Neuronal stem cell (in vitro differentiated cells): ENCODE measurements around the gene ANKMY1.
A peak's percentile ranks its signal among the peaks of the same experiment; 100 is the strongest.

Experiments used
- DNase-seq: peaks from one replicate; pipeline ENCODE4 v3.0.0-alpha.2; 2013; ENCODE audit warnings: low spot score
- H2AFZ ChIP-seq: one replicate; pipeline ENCODE4 v1.6.1; 2013; ENCODE audit warnings: mild to moderate bottlenecking, low read length, inconsistent platforms
- H2AK5ac ChIP-seq: 2 replicates; pipeline ENCODE4 v1.6.1; 2013; ENCODE audit warnings: low read depth, mild to moderate bottlenecking, inconsistent platforms, low read length, moderate library complexity, mixed read lengths
- H2BK120ac ChIP-seq: 2 replicates; pipeline ENCODE4 v1.6.1; 2013; ENCODE audit warnings: low read depth, mild to moderate bottlenecking, inconsistent platforms, low read length, moderate library complexity, mixed read lengths
- H2BK12ac ChIP-seq: one replicate; pipeline ENCODE4 v1.6.1; 2013; ENCODE audit warnings: low read length, inconsistent platforms
- H2BK15ac ChIP-seq: 2 replicates; pipeline ENCODE4 v1.6.1; 2013; ENCODE audit warnings: mild to moderate bottlenecking, low read length, inconsistent platforms, mixed read lengths
- H2BK5ac ChIP-seq: one replicate; pipeline ENCODE4 v1.6.1; 2013; ENCODE audit warnings: inconsistent platforms, mild to moderate bottlenecking, low read length, moderate library complexity
- H3K14ac ChIP-seq: one replicate; pipeline ENCODE4 v1.6.1; 2013; ENCODE audit warnings: low read length, inconsistent platforms
- H3K18ac ChIP-seq: 2 replicates; pipeline ENCODE4 v1.6.1; 2013; ENCODE audit warnings: low read length, inconsistent platforms
- H3K23ac ChIP-seq: 2 replicates; pipeline ENCODE4 v1.6.1; 2013; ENCODE audit warnings: low read depth, mild to moderate bottlenecking, mixed read lengths, low read length, inconsistent platforms; ENCODE audit not compliant: poor library complexity
- H3K27ac ChIP-seq: replicated peaks from 3 replicates; pipeline ENCODE4 v1.5.1; 2013; ENCODE audit warnings: low read length, inconsistent platforms
- H3K27me3 ChIP-seq, 3 experiments: 2 replicates each; pipeline ENCODE4 v1.6.1; 2013; ENCODE audit warnings: low read length in 3 of 3, mild to moderate bottlenecking in 2 of 3, inconsistent platforms in 1 of 3, low read depth in 1 of 3, mixed read lengths in 1 of 3, moderate library complexity in 1 of 3; ENCODE audit not compliant: control insufficient read depth in 3 of 3, insufficient read depth in 3 of 3
- H3K36me3 ChIP-seq, 2 donors: replicated peaks in 1 of 2; 2 replicates each; pipeline ENCODE4 v1.6.1; 2013; ENCODE audit warnings: low read length in 2 of 2; ENCODE audit not compliant: control insufficient read depth in 2 of 2, insufficient read depth in 2 of 2
- H3K4ac ChIP-seq: 2 replicates; pipeline ENCODE4 v1.6.1; 2013; ENCODE audit warnings: inconsistent platforms, mild to moderate bottlenecking, low read length, moderate library complexity
- H3K4me1 ChIP-seq, 2 donors: 1 replicate in 1 of 2; 2 replicates in 1 of 2; pipeline ENCODE4 v1.6.1; 2013; ENCODE audit warnings: low read length in 2 of 2, low read depth in 1 of 2; ENCODE audit not compliant: control insufficient read depth in 2 of 2, insufficient read depth in 1 of 2
- H3K4me2 ChIP-seq: one replicate; pipeline ENCODE4 v1.6.1; 2013; ENCODE audit warnings: mild to moderate bottlenecking, low read length, inconsistent platforms; ENCODE audit not compliant: insufficient read depth, poor library complexity, severe bottlenecking
- H3K4me3 ChIP-seq, 2 donors: 2 replicates each; pipeline ENCODE4 v1.5.1; 2013; ENCODE audit warnings: low read length in 2 of 2, mild to moderate bottlenecking in 2 of 2, inconsistent platforms in 1 of 2, moderate library complexity in 1 of 2
- H3K79me1 ChIP-seq: one replicate; pipeline ENCODE4 v1.6.1; 2013; ENCODE audit warnings: low read depth, mild to moderate bottlenecking, inconsistent platforms, low read length, moderate library complexity
- H3K9ac ChIP-seq: one replicate; pipeline ENCODE4 v1.6.1; 2013; ENCODE audit warnings: mild to moderate bottlenecking, low read depth, low read length, inconsistent platforms; ENCODE audit not compliant: poor library complexity
- H3K9me3 ChIP-seq, 2 donors: replicated peaks in 1 of 2; 2 replicates each; pipeline versions ENCODE3 to v1.6.1; 2013; ENCODE audit warnings: low read length in 2 of 2, mild to moderate bottlenecking in 2 of 2, inconsistent platforms in 1 of 2, low read depth in 1 of 2, mixed read lengths in 1 of 2, moderate library complexity in 1 of 2; ENCODE audit not compliant: control insufficient read depth in 2 of 2, insufficient read depth in 1 of 2
- H4K8ac ChIP-seq: one replicate; pipeline ENCODE4 v1.6.1; 2013; ENCODE audit warnings: low read depth, mild to moderate bottlenecking, inconsistent platforms, low read length, moderate library complexity
- H4K91ac ChIP-seq: one replicate; pipeline ENCODE4 v1.6.1; 2013; ENCODE audit warnings: low read length, low read depth, mild to moderate bottlenecking, inconsistent platforms; ENCODE audit not compliant: poor library complexity
- WGBS, 2 donors: extraction: QIAGEN DNeasy Blood & Tissue Kit; methylation state at CpG; one replicate each; pipeline ENCODE4 v1.1.7; 2013; ENCODE audit warnings: missing lambda C conversion rate in 2 of 2, mixed read lengths in 1 of 2; ENCODE audit not compliant: insufficient read length in 2 of 2, insufficient replicate concordance in 1 of 2; ENCODE audit errors: extremely low coverage in 2 of 2; 5-methylcytosine and 5-hydroxymethylcytosine counted together

The ANKMY1 gene

DNA sequence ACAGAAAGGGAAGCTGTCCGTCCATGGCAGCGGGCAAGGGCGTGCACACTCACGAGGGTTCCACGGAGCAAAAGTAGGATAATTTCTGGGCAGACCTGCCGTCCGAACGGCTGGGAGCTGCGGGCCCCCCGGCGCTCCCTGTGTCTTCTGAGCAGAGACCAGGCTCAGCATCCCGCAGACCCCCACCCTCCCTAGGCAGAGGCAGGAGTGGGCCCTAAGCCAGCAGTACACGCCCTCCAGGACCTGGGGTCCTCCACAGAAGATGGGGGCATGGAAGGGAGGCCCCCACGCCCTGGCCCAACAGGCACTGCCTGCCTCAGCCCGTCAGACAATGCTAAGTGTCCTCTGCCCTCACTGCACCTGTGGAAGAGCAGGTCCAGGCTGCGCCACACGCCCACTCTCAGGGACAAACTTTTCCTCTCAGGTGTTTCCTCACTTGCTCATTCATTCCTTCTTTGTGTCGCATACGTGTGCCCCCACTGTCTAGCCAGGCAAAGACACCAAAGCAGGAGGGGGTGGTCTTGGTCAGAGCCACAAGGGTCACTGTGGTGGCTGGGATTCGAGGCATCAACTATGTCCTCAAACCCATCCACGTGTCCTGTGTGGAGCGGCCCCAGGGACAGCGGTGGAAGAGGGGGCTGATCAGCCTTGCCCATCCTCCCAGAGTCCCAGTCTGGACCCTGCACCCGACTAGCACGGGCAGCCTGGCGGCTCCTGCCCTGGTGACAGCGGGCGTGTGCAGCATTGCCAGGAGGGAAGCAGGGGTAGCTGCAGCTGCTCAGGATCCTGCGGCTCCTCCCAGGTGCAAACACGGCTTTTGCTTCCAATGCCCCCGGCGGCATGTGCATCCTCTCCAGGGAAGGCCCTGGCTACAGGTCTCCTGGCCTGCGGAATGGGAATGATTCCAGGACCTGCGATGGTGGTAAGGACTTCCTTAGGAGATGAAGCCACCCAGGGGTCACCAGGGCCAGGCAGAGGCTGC, 124.7 kb downstream of the ANKMY1 start:
- peak overlapping the region; percentile 29 for H3K23ac ChIP-seq
- H2BK12ac ChIP-seq: peak overlapping the region; percentile 75
- H2BK5ac ChIP-seq: peak overlapping the region; percentile 29
- no peak overlapping the region for H3K4me3 ChIP-seq
- H2AK5ac ChIP-seq: peak overlapping the region; percentile 78
- H3K36me3 ChIP-seq: no peaks in the 10 kb centered on the region
- DNase-seq: no peak
- peaks cover 0 to 8% (median 6%) of the 10 kb centered on the region in 3 experiments for H3K27me3 ChIP-seq
- peaks cover 15% of the 10 kb centered on the region for H3K79me1 ChIP-seq
- H2AFZ ChIP-seq: no peak overlapping the region
- no peak overlapping the region for H3K4me2 ChIP-seq
- peak overlapping the region; percentile 36 for H3K18ac ChIP-seq
- peak overlapping the region; percentile 41 for H2BK15ac ChIP-seq
- H4K8ac ChIP-seq: no peak overlapping the region
- no peak overlapping the region for H2BK120ac ChIP-seq
- H3K4me1 ChIP-seq: peaks cover 19 to 23% of the 10 kb centered on the region in 2 donors
- no peak overlapping the region for H3K27ac ChIP-seq
- H4K91ac ChIP-seq: no peak overlapping the region
- peak overlapping the region; percentile 15 for H3K9ac ChIP-seq
- no CpG with 5 or more reads among the region's 34 CpGs for WGBS, 2 donors
- H3K9me3 ChIP-seq: peaks cover 0 to 4% of the 10 kb centered on the region in 2 donors
- H3K4ac ChIP-seq: no peak overlapping the region
- H3K14ac ChIP-seq: no peak overlapping the region

DNA sequence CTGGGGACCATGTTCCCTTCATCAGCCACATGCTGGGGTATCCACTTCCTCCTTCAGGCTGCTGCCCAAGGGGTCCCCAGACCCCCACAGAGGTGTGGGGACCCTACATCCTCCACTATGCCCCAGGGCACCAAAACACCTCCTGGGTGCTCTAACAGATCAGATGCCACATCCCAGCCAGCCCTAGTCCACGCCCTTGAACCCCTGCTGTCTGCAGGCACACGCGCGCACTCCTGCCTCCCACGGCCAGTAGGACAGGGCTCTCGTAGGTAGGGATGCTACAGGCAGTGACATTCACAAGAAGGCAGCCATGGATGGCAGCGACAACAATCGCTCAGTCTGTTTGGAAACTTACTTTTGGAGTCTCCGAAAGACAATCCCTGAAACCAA, 125.4 kb downstream of the ANKMY1 start:
- Histone ChIP-seq H2BK15ac (no peak overlapping the region), H3K27me3 (peaks cover 0 to 8% (median 3%) of the 10 kb centered on the region in 3 experiments), H3K79me1 (peaks cover 10% of the 10 kb centered on the region), H3K14ac (no peak overlapping the region), H4K8ac (no peak overlapping the region), H3K4me3 (no peak overlapping the region), H3K36me3 (no peaks in the 10 kb centered on the region), H2BK12ac (no peak overlapping the region), H2BK120ac (no peak overlapping the region), H3K23ac (no peak overlapping the region), H3K27ac (no peak overlapping the region), H3K4ac (no peak overlapping the region), H3K18ac (no peak overlapping the region), H2AK5ac (peak overlapping the region; percentile 78), H3K4me2 (no peak overlapping the region), H2AFZ (no peak overlapping the region), H3K4me1 (peaks cover 12 to 16% of the 10 kb centered on the region in 2 donors), H3K9me3 (peaks cover 0 to 4% of the 10 kb centered on the region in 2 donors), H2BK5ac (no peak overlapping the region), H4K91ac (no peak overlapping the region), H3K9ac (no peak overlapping the region)
- WGBS, 2 donors: no CpG with 5 or more reads among the region's 9 CpGs
- no peak for DNase-seq

DNA sequence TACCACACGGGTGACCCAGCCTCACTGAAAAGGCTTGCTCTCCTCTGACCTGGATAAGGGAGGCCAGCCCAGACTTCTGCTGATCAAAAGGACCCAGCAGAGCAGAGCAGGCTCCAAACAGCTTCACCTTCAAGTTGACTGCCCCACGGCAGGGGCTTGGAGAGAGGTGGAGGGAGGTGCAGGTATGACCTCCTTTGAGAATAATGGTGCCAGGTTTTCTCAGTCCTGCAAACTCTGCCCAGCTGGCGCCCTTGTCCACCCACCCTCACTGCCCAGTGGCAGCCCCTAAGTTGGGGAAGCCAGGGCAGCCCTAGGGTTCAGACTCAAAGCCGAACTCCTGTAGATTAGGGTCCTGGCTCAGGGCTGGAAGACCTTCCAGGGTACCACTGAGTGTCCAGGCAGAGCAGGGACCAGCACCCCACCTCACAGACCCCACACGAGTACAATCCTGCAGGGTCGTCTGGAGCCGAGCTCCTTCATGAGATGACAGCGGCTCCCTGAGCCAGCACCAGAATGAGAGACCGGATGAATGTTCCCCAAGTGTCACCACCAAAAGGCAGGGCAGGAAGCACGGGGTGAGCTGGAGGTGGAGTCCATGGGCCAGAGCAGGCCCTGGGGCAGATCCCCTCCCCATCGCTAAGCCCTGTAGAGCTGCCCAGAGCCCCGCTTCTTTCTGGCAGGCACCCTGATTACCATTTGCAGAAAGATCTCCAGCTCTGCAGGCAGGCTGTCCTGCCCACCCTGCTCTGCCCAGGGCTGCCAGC, 125.9 kb downstream of the ANKMY1 start:
- Histone ChIP-seq H2AFZ (no peak overlapping the region), H3K9me3 (peaks cover 0 to 4% of the 10 kb centered on the region in 2 donors), H3K79me1 (peaks cover 9% of the 10 kb centered on the region), H2BK12ac (no peak overlapping the region), H3K4me1 (peaks cover 7 to 12% of the 10 kb centered on the region in 2 donors), H2BK15ac (no peak overlapping the region), H3K14ac (no peak overlapping the region), H2AK5ac (peak overlapping the region; percentile 37), H3K18ac (no peak overlapping the region), H2BK5ac (no peak overlapping the region), H3K9ac (no peak overlapping the region), H3K4ac (no peak overlapping the region), H3K27me3 (peaks cover 0 to 8% (median 2%) of the 10 kb centered on the region in 3 experiments), H3K27ac (no peak overlapping the region), H3K4me2 (no peak overlapping the region), H3K36me3 (no peaks in the 10 kb centered on the region), H4K8ac (no peak overlapping the region), H3K23ac (no peak overlapping the region), H4K91ac (no peak overlapping the region), H2BK120ac (no peak overlapping the region), H3K4me3 (no peak overlapping the region)
- WGBS, 2 donors: no CpG with 5 or more reads among the region's 12 CpGs
- DNase-seq: no peak

DNA sequence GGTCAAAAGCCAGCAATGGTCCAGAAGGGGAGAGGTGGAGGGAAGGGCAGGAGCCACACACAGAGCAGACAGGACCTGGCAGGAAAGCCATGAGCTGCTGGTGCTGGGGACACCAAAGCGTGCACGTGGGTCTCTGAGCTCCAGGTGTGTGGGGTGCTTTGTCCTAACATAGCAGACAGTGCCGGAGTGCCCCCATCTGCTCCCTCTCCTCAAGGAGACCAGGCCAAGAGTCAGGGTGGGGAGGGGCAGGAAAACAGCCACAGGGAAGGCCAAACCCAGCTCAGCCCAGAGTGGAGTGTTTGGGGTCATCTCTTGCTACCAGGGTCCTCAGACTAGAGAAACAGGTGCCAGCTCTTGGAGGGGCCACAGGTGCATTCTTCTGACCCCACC, 126.5 kb downstream of the ANKMY1 start:
- Histone ChIP-seq H3K4me2 (no peak overlapping the region), H3K18ac (no peak overlapping the region), H2BK5ac (no peak overlapping the region), H3K4me3 (no peak overlapping the region), H3K79me1 (peaks cover 6% of the 10 kb centered on the region), H3K9me3 (peaks cover 2 to 5% of the 10 kb centered on the region in 2 donors), H2AK5ac (no peak overlapping the region), H3K4me1 (peaks cover 3 to 9% of the 10 kb centered on the region in 2 donors), H3K9ac (peak overlapping the region; percentile 57), H4K91ac (no peak overlapping the region), H3K27ac (no peak overlapping the region), H2BK120ac (no peak overlapping the region), H3K27me3 (peaks cover 0 to 8% (median 0%) of the 10 kb centered on the region in 3 experiments), H3K36me3 (no peaks in the 10 kb centered on the region), H2BK15ac (no peak overlapping the region), H3K14ac (no peak overlapping the region), H2AFZ (no peak overlapping the region), H3K23ac (no peak overlapping the region), H4K8ac (no peak overlapping the region), H3K4ac (no peak overlapping the region), H2BK12ac (no peak overlapping the region)
- WGBS, 2 donors: no CpG with 5 or more reads among the region's 3 CpGs
- DNase-seq: no peak
